ENCODE data around the gene DHX35. TPM values are rescaled to one million over a fixed set of nuclear protein-coding genes. Genes with fewer than 3 reads are reported as not detected.

The DHX35 gene
- total and polyA plus RNA-seq, 2 of the 4 experiments (the other 2 are of a cell fraction): 9.1 to 13.5 TPM

DNA sequence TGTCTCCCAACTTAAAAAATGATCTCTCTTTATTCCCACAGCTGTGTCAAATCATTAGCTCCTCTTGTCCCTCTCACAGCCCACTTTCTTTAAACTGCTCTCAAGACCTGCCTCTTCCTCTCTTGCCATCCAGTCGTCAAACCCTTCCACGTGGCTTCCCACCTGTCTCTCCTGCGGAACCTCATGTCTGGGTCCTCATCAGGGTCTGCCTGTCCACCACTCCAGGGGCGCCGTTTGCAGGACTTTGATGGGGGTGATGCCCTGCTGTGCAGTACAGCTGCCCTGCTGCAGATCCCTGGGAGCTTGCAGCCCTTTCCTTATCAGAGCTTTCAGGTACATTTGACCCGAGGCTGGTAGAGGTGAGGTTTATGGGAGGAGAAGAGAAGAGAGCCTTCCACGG, 114.8 kb downstream of the DHX35 start:
- intact Hi-C loops (cut with micrococcal nuclease): no loop called here
- no peak overlapping the region for H2AK9ac ChIP-seq (replicated peaks; ENCODE audit: low read depth, low read length, poor library complexity)
- H3K27me3 ChIP-seq (ENCODE audit: control insufficient read depth, insufficient read depth, low read length): peaks cover 9% of the 10 kb centered on the region
- no peak overlapping the region for H4K5ac ChIP-seq (ENCODE audit: low read depth, low read length)
- H2BK15ac ChIP-seq (ENCODE audit: low read depth, low read length): no peak overlapping the region
- H4K91ac ChIP-seq (ENCODE audit: insufficient read depth, low read depth, low read length): no peak overlapping the region
- no peak overlapping the region for H2BK5ac ChIP-seq (ENCODE audit: low read depth, low read length, poor library complexity, severe bottlenecking)
- POLR2A ChIA-PET (ENCODE audit: unreplicated experiment): no interaction called here
- H3K18ac ChIP-seq (ENCODE audit: low read depth, low read length): no peak overlapping the region
- TF ChIP-seq SMC3 (IDR thresholded peaks at IDR 0.05; ENCODE audit: low read depth, low read length): no peak
- no peak for TF ChIP-seq RCOR1 (IDR thresholded peaks at IDR 0.05; ENCODE audit: insufficient replicate concordance, low read length)
- no peak for TF ChIP-seq MAZ (IDR thresholded peaks at IDR 0.05; ENCODE audit: borderline replicate concordance, low read depth, low read length)
- no peak for TF ChIP-seq CHD1 (IDR thresholded peaks at IDR 0.05; ENCODE audit: low read depth, low read length)
- no peak for TF ChIP-seq MXI1 (IDR thresholded peaks at IDR 0.05; ENCODE audit: borderline replicate concordance, low read depth, low read length)
- TF ChIP-seq, protein P1, sequence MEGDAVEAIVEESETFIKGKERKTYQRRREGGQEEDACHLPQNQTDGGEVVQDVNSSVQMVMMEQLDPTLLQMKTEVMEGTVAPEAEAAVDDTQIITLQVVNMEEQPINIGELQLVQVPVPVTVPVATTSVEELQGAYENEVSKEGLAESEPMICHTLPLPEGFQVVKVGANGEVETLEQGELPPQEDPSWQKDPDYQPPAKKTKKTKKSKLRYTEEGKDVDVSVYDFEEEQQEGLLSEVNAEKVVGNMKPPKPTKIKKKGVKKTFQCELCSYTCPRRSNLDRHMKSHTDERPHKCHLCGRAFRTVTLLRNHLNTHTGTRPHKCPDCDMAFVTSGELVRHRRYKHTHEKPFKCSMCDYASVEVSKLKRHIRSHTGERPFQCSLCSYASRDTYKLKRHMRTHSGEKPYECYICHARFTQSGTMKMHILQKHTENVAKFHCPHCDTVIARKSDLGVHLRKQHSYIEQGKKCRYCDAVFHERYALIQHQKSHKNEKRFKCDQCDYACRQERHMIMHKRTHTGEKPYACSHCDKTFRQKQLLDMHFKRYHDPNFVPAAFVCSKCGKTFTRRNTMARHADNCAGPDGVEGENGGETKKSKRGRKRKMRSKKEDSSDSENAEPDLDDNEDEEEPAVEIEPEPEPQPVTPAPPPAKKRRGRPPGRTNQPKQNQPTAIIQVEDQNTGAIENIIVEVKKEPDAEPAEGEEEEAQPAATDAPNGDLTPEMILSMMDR (conservative IDR thresholded peaks at IDR 0.05; ENCODE audit: low read depth, low read length): no peak
- TF ChIP-seq, protein P2, sequence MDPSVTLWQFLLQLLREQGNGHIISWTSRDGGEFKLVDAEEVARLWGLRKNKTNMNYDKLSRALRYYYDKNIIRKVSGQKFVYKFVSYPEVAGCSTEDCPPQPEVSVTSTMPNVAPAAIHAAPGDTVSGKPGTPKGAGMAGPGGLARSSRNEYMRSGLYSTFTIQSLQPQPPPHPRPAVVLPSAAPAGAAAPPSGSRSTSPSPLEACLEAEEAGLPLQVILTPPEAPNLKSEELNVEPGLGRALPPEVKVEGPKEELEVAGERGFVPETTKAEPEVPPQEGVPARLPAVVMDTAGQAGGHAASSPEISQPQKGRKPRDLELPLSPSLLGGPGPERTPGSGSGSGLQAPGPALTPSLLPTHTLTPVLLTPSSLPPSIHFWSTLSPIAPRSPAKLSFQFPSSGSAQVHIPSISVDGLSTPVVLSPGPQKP (IDR thresholded peaks at IDR 0.05; ENCODE audit: borderline replicate concordance, low read depth, low read length): no peak
- no peak for TF ChIP-seq MAFK (IDR thresholded peaks at IDR 0.05; ENCODE audit: low read depth, low read length)
- TF ChIP-seq POLR2A (IDR thresholded peaks at IDR 0.05; ENCODE audit: low read depth, low read length): no peak
- TF ChIP-seq RFX5 (IDR thresholded peaks at IDR 0.05; ENCODE audit: low read depth, low read length): no peak
- no peak for TF ChIP-seq RAD21 (IDR thresholded peaks at IDR 0.05; ENCODE audit: low read length)
- CTCF ChIA-PET: no interaction called here
- no peak overlapping the region for H2AK5ac ChIP-seq (ENCODE audit: low read depth, low read length)
- H4K20me1 ChIP-seq (ENCODE audit: insufficient read depth, low read length): no peaks in the 10 kb centered on the region
- no TSS peak for BruUV-seq (replicated peaks)
- ATAC-seq (ENCODE audit: low read depth): no peak
- H3K36me3 ChIP-seq (ENCODE audit: control insufficient read depth, insufficient read depth, low read length): no peaks in the 10 kb centered on the region
- H2BK120ac ChIP-seq (ENCODE audit: low read depth, low read length): no peak overlapping the region
- no peaks in the 10 kb centered on the region for H3K9me1 ChIP-seq (ENCODE audit: insufficient read depth, low read length)
- H3K14ac ChIP-seq (replicated peaks; ENCODE audit: low read depth, low read length): no peak overlapping the region
- H3K4ac ChIP-seq (ENCODE audit: low read depth, low read length): no peak overlapping the region
- no CpG with 5 or more reads among the region's 7 CpGs for WGBS, 2 experiments (ENCODE audit: extremely low coverage in 2 of 2, insufficient read length in 1 of 2)
- no peaks in the 10 kb centered on the region for H3K9me3 ChIP-seq (ENCODE audit: control insufficient read depth, insufficient read depth, low read length)
- H3K79me1 ChIP-seq (ENCODE audit: low read depth in 1 of 2, low read length in 2 of 2): no peaks in the 10 kb centered on the region
- no peak overlapping the region for H3K4me3 ChIP-seq (ENCODE audit: insufficient read depth, low read depth, low read length)
- H3K56ac ChIP-seq (ENCODE audit: extremely low read depth, insufficient read depth, low read length): no peak overlapping the region
- DNase-seq: no peak
- dilution Hi-C loops (cut with HindIII; ENCODE audit: low sequenced_read_pairs, unreplicated experiment): no loop called here
- H4K8ac ChIP-seq (ENCODE audit: low read depth in 2 of 2, low read length in 2 of 2): no peak overlapping the region
- H3K23ac ChIP-seq (ENCODE audit: low read depth, low read length): no peak overlapping the region
- no peaks in the 10 kb centered on the region for H3K4me1 ChIP-seq (ENCODE audit: control insufficient read depth, insufficient read depth, low read length)
- no peak overlapping the region for H3K9ac ChIP-seq (ENCODE audit: low read depth, low read length)
- no peak overlapping the region for H3K27ac ChIP-seq (ENCODE audit: insufficient read depth, low read length)
- H3K4me2 ChIP-seq (ENCODE audit: low read depth, low read length): no peak overlapping the region
- no peak overlapping the region for H2BK20ac ChIP-seq (ENCODE audit: low read depth, low read length)
- in situ Hi-C loops (cut with MboI; ENCODE audit: low sequenced_read_pairs): no loop called here
- no peak overlapping the region for H2AFZ ChIP-seq (replicated peaks; ENCODE audit: low read length, poor library complexity)

Data from IMR-90 (cell line).